GM13976 (cell line): ENCODE measurements around the gene TRIO.

Experiments
- DNase-seq: peaks from one replicate; pipeline ENCODE4 v3.0.0; 2012; ENCODE audit warnings: low spot score
- in situ Hi-C: fragments of 300-500 bp; cut with MboI; formaldehyde crosslinking; loops from one replicate; pipeline ENCODE4 v1.12.0; 2022; ENCODE audit warnings: low sequenced_read_pairs, mixed read lengths, inconsistent platforms; ENCODE audit not compliant: unreplicated experiment
- TF ChIP-seq, protein P1 (sequence below): IDR thresholded peaks from 2 replicates; pipeline ENCODE4 v1.5.1; 2012; ENCODE audit warnings: borderline replicate concordance, mild to moderate bottlenecking; ENCODE audit not compliant: insufficient read depth; ENCODE audit errors: extremely low read depth, missing control alignments, control extremely low read depth

Gene TRIO

DNA sequence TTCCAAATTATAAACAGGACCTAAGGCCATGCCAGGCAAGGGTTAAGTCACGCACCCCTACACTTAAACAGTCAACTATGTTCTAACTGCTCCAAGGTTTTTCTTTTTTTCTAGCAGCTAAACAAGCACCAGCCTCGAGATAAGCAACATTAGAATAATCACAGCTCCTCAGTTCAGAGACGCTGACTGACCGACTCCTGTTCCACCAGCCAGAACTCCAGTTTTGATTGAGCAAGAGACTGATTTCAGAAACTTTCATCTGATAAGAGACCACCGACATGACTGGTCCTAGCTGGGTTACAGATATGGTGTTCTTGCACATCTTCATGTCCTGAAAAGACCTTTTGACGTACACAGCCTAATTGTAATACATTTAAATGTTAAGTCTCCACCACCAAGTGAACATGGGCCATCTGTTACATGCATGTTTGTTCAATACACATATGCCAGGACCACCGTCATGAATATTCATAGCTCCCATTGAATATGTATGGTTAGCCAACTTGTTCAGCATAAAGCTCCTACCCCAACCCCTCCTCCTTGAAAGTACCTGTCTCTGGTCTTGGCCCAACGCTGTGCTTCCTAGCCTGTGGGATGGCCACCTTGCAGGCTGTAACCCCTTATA lies 414.8 kb downstream of the TRIO start:
- TF ChIP-seq, protein P1, sequence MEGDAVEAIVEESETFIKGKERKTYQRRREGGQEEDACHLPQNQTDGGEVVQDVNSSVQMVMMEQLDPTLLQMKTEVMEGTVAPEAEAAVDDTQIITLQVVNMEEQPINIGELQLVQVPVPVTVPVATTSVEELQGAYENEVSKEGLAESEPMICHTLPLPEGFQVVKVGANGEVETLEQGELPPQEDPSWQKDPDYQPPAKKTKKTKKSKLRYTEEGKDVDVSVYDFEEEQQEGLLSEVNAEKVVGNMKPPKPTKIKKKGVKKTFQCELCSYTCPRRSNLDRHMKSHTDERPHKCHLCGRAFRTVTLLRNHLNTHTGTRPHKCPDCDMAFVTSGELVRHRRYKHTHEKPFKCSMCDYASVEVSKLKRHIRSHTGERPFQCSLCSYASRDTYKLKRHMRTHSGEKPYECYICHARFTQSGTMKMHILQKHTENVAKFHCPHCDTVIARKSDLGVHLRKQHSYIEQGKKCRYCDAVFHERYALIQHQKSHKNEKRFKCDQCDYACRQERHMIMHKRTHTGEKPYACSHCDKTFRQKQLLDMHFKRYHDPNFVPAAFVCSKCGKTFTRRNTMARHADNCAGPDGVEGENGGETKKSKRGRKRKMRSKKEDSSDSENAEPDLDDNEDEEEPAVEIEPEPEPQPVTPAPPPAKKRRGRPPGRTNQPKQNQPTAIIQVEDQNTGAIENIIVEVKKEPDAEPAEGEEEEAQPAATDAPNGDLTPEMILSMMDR: no peak
- in situ Hi-C loops: no loop called here
- no peak for DNase-seq
